Caco-2 (cell line): ENCODE measurements around the gene NT5C3A. TPM values are rescaled to one million over a fixed set of nuclear protein-coding genes. Genes with fewer than 3 reads are reported as not detected.
"Not testable (repeated sequence)": the region's sequence is repeated elsewhere in the genome, so short reads cannot be mapped to it uniquely, and the experiment has no call there.

Source experiments
- BruUV-seq: library from RNA; stranded (reverse); fragments of 400-500 nt; replicated peaks from 2 replicates; lab custom pipeline; 2021; lab: Mats Ljungman, UMichigan
- CTCF ChIA-PET: fragments of 300-600 bp; sonication (Branson Sonifier 250); formaldehyde crosslinking; loops from one replicate; lab custom pipeline; 2022; ENCODE audit warnings: antibody characterized with exemption; lab: Charles Lee
- POLR2A ChIA-PET: fragments of 300-600 bp; sonication (Branson Sonifier 250); formaldehyde crosslinking; loops from one replicate; lab custom pipeline; 2022; ENCODE audit warnings: antibody characterized with exemption; lab: Charles Lee
- DNase-seq, 2 experiments: peaks; one replicate each; pipeline versions ENCODE4 v3.0.0 to v3.0.0-alpha.2; 2020 to 2022
- H3K27me3 ChIP-seq: replicated peaks from 2 replicates; pipeline ENCODE4 v1.6.0; 2011; ENCODE audit warnings: low read length; ENCODE audit not compliant: control insufficient read depth, insufficient read depth
- H3K36me3 ChIP-seq: 2 replicates; pipeline ENCODE4 v1.5.1; 2011; ENCODE audit warnings: low read length; ENCODE audit not compliant: control insufficient read depth, insufficient read depth
- H3K4me1 ChIP-seq: fragments of 250-450 bp; sonication (Bioruptor Pico); 2 replicates; pipeline ENCODE4 v1.5.1; 2020; ENCODE audit warnings: mild to moderate bottlenecking
- H3K4me3 ChIP-seq: 2 replicates; pipeline ENCODE4 v1.5.1; 2011; ENCODE audit warnings: low read depth, mild to moderate bottlenecking, control low read depth, low read length
- H3K9me3 ChIP-seq: fragments of 250-450 bp; sonication (Bioruptor Pico); 2 replicates; pipeline ENCODE4 v1.5.1; 2020; ENCODE audit warnings: mild to moderate bottlenecking, moderate library complexity
- H3K27ac Mint-ChIP-seq: one replicate; pipeline ENCODE4 v1.8.0; 2022; ENCODE audit warnings: mixed read lengths; ENCODE audit not compliant: unreplicated experiment
- H3K27me3 Mint-ChIP-seq: one replicate; pipeline ENCODE4 v1.8.0; 2022; ENCODE audit warnings: mixed read lengths; ENCODE audit not compliant: insufficient read depth, unreplicated experiment
- H3K36me3 Mint-ChIP-seq: one replicate; pipeline ENCODE4 v1.8.0; 2022; ENCODE audit warnings: mild to moderate bottlenecking, mixed read lengths; ENCODE audit not compliant: insufficient read depth, unreplicated experiment
- H3K4me1 Mint-ChIP-seq: one replicate; pipeline ENCODE4 v1.8.0; 2022; ENCODE audit warnings: low read depth, mixed read lengths; ENCODE audit not compliant: unreplicated experiment
- H3K4me3 Mint-ChIP-seq: one replicate; pipeline ENCODE4 v1.8.0; 2022; ENCODE audit warnings: mild to moderate bottlenecking, moderate library complexity, mixed read lengths; ENCODE audit not compliant: unreplicated experiment
- H3K9me3 Mint-ChIP-seq: one replicate; pipeline ENCODE4 v1.8.0; 2022; ENCODE audit warnings: mixed read lengths; ENCODE audit not compliant: unreplicated experiment
- intact Hi-C: fragments of 100-400 bp; cut with micrococcal nuclease; formaldehyde crosslinking; loops from one replicate; pipeline ENCODE4 v1.10.0; 2022; ENCODE audit not compliant: unreplicated experiment
- total RNA-seq: library from RNA; stranded (reverse); gene quantifications from 2 replicates; pipeline ENCODE4 v1.2.3, GENCODE V29; 2022

NT5C3A gene
- total RNA-seq, 1 experiment from 2014 or later = 32.6 TPM

DNA sequence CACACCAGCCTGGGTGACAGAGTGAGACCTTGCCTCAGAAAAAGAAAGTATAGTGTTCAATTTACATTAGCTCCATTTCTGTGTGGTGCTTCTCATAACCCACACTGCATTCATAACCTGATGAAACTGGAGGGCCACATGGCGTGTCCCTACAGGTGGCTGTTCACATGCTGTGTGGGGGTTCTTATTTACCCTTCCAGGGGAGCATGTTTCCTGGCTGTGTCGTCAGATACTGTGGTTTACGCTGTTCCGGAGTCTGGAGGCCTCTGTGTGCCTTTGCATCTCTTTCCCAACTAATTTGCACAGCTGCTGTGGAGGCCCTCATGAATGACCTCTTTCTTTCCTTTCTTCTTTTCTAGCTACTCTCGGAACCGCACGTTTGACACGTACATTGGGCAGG is 74.4 kb downstream of the NT5C3A start:
- H3K27ac Mint-ChIP-seq, POLR2A ChIA-PET, H3K27me3 Mint-ChIP-seq, intact Hi-C loops, H3K4me1 ChIP-seq, H3K27me3 ChIP-seq, H3K9me3 Mint-ChIP-seq, H3K36me3 Mint-ChIP-seq, DNase-seq, H3K4me3 Mint-ChIP-seq, H3K36me3 ChIP-seq, BruUV-seq, H3K9me3 ChIP-seq, H3K4me1 Mint-ChIP-seq, H3K4me3 ChIP-seq: not testable (repeated sequence)
- CTCF ChIA-PET = interaction anchor here (0.6 kb wide), 1 partner anchor 115 kb away, joined by 8 read pairs; no protein-coding TSS in a partner anchor

DNA sequence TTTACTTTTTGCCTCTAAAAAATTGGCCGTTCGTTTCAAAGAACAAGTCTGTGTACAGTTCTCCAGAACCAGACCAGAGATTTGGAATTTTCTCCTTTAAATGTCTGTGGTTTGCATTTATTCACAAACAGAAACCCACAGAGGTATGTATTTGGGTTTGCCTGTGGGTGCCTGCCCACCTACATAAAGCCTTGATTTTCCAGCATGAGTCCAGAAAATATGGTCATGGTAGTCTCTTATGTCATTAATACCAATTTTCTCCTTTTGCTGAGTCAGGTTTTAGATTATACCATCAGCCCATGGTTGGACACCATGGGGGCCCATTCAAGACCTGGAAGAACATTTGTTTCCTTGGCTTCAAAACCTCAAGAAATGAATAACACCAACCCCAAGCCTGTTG is 82.7 kb downstream of the NT5C3A start:
- H3K27ac Mint-ChIP-seq, H3K4me1 ChIP-seq, intact Hi-C loops, H3K27me3 Mint-ChIP-seq, DNase-seq, H3K36me3 Mint-ChIP-seq, H3K4me1 Mint-ChIP-seq, CTCF ChIA-PET, H3K9me3 ChIP-seq, H3K36me3 ChIP-seq, H3K4me3 Mint-ChIP-seq, H3K27me3 ChIP-seq, POLR2A ChIA-PET, H3K4me3 ChIP-seq, H3K9me3 Mint-ChIP-seq: not testable (repeated sequence)
- BruUV-seq = TSS peak; percentile 75

- DNase-seq, H3K9me3 Mint-ChIP-seq, intact Hi-C loops, H3K4me3 Mint-ChIP-seq, H3K27me3 Mint-ChIP-seq, H3K4me1 Mint-ChIP-seq, H3K4me1 ChIP-seq, H3K9me3 ChIP-seq, POLR2A ChIA-PET, H3K36me3 ChIP-seq, H3K4me3 ChIP-seq, H3K36me3 Mint-ChIP-seq, CTCF ChIA-PET, H3K27me3 ChIP-seq, BruUV-seq: not testable (repeated sequence)
- H3K27ac Mint-ChIP-seq = peak overlapping the region; percentile 48
Observed at GRCh38 chr7:32979246-32979645, 83.3 kb downstream of the NT5C3A start.

DNA sequence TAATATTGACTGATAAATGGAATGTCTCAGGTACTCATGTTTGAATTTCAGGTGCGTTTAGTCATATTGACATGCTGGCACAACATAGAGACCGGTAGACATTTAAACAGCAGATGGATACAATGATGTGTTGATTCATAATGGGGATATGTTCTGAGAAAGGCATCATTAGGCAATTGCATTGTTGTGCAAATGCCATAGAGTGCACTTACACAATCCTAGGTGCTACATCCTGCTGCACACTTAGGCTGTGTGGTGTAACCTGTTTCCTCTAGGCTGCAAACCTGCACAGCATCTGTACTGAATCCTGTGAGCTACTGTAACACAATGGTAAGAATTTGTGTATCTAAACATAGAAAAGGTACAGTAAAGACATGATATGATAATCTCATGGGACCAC is 85.4 kb downstream of the NT5C3A start:
- POLR2A ChIA-PET, CTCF ChIA-PET, H3K27ac Mint-ChIP-seq, H3K36me3 ChIP-seq, DNase-seq, H3K4me1 ChIP-seq, H3K9me3 ChIP-seq, H3K9me3 Mint-ChIP-seq, BruUV-seq, H3K27me3 ChIP-seq, H3K4me3 ChIP-seq, intact Hi-C loops, H3K4me3 Mint-ChIP-seq, H3K36me3 Mint-ChIP-seq, H3K27me3 Mint-ChIP-seq, H3K4me1 Mint-ChIP-seq: not testable (repeated sequence)

DNA sequence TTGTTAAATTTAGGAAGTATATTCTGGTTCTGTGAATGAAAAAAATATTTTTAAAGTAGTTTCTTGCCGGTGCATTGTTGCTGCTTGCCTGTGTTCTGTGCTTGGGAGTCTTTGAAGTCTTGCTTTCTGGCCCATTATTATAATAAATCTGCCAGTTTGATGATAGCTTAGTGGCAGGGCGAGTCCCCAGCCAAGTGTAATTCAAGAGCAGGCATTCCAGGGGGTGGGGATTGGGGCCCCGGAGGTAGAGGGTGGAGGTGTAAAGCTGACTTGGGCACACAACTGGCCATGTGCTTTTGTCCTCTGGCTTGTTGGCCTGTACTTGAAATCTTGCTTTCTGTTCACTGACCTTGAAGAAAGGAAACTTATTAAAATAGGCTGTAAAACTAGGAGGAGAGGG is 90.6 kb downstream of the NT5C3A start:
- not testable (repeated sequence) for H3K4me1 Mint-ChIP-seq, H3K4me3 Mint-ChIP-seq, BruUV-seq

DNA sequence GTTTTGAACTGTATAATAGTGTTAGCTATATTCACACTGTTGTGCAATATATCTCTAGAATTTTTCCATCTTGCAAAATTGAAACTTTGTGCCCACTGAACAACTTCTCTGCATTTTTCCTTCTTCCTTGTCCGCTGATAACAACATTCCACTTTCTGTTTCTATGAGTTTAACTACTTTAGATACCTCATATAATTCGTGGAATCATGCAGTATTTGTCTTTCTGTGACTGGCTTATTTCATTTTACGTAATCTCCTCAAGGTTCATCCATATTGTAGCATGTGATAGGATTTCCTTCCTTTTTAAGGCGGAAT is 95.4 kb downstream of the NT5C3A start:
- H3K27me3 Mint-ChIP-seq, BruUV-seq, DNase-seq, H3K36me3 Mint-ChIP-seq, H3K4me1 ChIP-seq, POLR2A ChIA-PET, H3K36me3 ChIP-seq, H3K9me3 Mint-ChIP-seq, H3K27ac Mint-ChIP-seq, H3K9me3 ChIP-seq, H3K4me1 Mint-ChIP-seq, CTCF ChIA-PET, intact Hi-C loops, H3K4me3 ChIP-seq, H3K27me3 ChIP-seq, H3K4me3 Mint-ChIP-seq: not testable (repeated sequence)

More for the DNA sequence above, 90.6 kb downstream of the NT5C3A start:
- H3K27me3 ChIP-seq, H3K9me3 Mint-ChIP-seq, H3K4me1 ChIP-seq, intact Hi-C loops, H3K27ac Mint-ChIP-seq, H3K4me3 ChIP-seq, CTCF ChIA-PET, H3K36me3 ChIP-seq, POLR2A ChIA-PET, DNase-seq, H3K27me3 Mint-ChIP-seq, H3K36me3 Mint-ChIP-seq, H3K9me3 ChIP-seq: not testable (repeated sequence)

DNA sequence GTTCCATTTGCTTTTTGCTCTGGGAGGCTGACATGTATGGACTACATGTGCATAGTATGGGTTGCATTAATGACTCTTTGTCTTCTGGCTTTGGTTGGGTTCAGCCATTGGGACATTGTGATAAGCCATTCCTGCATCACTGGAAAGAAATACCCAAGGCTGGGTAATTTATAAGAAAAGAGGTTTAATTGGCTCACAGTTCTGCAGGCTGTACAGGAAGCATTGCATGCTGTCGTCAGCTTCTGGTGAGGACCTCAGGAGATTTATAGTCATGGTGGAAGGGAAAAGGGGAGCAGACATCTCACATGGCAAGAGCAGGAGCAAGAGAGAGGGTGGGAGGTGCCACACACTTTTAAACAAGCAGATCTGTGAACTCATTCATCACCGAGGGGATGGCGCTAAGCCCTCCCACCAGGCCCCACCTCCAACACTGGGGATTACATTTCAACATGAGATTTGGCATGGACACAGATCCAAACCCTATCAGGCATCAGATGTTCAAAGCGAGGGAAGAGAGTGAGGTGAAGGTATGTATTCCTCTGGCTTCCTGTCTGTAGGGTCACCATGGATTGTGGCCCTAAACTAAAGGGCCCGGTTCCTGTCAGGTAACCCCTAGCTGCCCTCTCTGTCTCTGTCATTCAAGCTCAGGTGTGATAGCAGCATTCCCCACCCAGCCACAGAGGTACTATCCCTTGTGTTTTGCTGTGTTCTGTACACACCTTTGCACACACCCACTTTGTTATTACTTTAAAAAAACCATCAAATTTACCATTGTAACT is 95.9 kb downstream of the NT5C3A start:
- H3K4me3 Mint-ChIP-seq, BruUV-seq, CTCF ChIA-PET, H3K27ac Mint-ChIP-seq, H3K36me3 Mint-ChIP-seq, H3K9me3 Mint-ChIP-seq, H3K27me3 Mint-ChIP-seq, H3K27me3 ChIP-seq, H3K36me3 ChIP-seq, H3K4me1 ChIP-seq, H3K4me3 ChIP-seq, POLR2A ChIA-PET, H3K9me3 ChIP-seq, intact Hi-C loops, DNase-seq, H3K4me1 Mint-ChIP-seq: not testable (repeated sequence)
